Activated B cell treated with CpG ODN at 0.5 μM for 24 hours (primary cell): ENCODE data around the gene SHBG. TPM values are rescaled to one million over a fixed set of nuclear protein-coding genes. Genes with fewer than 3 reads are reported as not detected.
"Not testable (repeated sequence)": the region's sequence is repeated elsewhere in the genome, so short reads cannot be mapped to it uniquely, and the experiment has no call there.

Experiments used
- ATAC-seq: fragments of 200-7000 bp; cut with Tn5 transposase; one replicate; pipeline ENCODE4 v1.10.0; 2021; ENCODE audit warnings: low read depth, mild to moderate bottlenecking, moderate library complexity
- CTCF ChIA-PET: fragments of 350-600 bp; sonication (Branson Sonifier 250); formaldehyde crosslinking; loops from one replicate; lab custom pipeline; 2021; ENCODE audit warnings: antibody characterized with exemption; lab: Charles Lee
- POLR2A ChIA-PET: fragments of 350-600 bp; sonication (Branson Sonifier 250); formaldehyde crosslinking; loops from one replicate; lab custom pipeline; 2021; ENCODE audit warnings: antibody characterized with exemption; lab: Charles Lee
- DNase-seq: peaks from one replicate; pipeline ENCODE4 v3.0.0; 2022
- H3K27ac Mint-ChIP-seq: one replicate; pipeline ENCODE4 v1.8.0; 2020; ENCODE audit warnings: mixed read lengths
- H3K27me3 Mint-ChIP-seq: one replicate; pipeline ENCODE4 v1.8.0; 2021; ENCODE audit warnings: mixed read lengths
- H3K36me3 Mint-ChIP-seq: one replicate; pipeline ENCODE4 v1.8.0; 2021; ENCODE audit warnings: low read depth, mixed read lengths
- H3K4me1 Mint-ChIP-seq: one replicate; pipeline ENCODE4 v1.8.0; 2021; ENCODE audit warnings: mixed read lengths
- H3K4me3 Mint-ChIP-seq: one replicate; pipeline ENCODE4 v1.8.0; 2020; ENCODE audit warnings: mild to moderate bottlenecking, mixed read lengths
- H3K9me3 Mint-ChIP-seq: one replicate; pipeline ENCODE4 v1.8.0; 2020; ENCODE audit warnings: mixed read lengths
- CTCF ChIP-seq: fragments of 200-600 bp; IDR thresholded peaks from one replicate; pipeline ENCODE4 v1.8.0; 2022; ENCODE audit warnings: antibody characterized with exemption, mild to moderate bottlenecking
- intact Hi-C: fragments of 100-400 bp; cut with micrococcal nuclease; formaldehyde crosslinking; loops from one replicate; pipeline ENCODE4 v1.15.1; 2024
- total RNA-seq: library from RNA; stranded (reverse); gene quantifications from 2 replicates; pipeline ENCODE4 v1.2.3, GENCODE V29; 2022

SHBG gene
- total RNA-seq, 1 donor from 2014 or later, result not detected

- ChIA-PET CTCF (no interaction called here), POLR2A (no interaction called here)
- no peaks in the 10 kb centered on the region for H3K9me3 Mint-ChIP-seq
- no peak for TF ChIP-seq CTCF
- H3K27me3 Mint-ChIP-seq, result no peaks in the 10 kb centered on the region
- intact Hi-C loops, result no loop called here
- H3K27ac Mint-ChIP-seq, result no peak overlapping the region
- no peak overlapping the region for H3K4me3 Mint-ChIP-seq
- H3K36me3 Mint-ChIP-seq, result peaks cover 73% of the 10 kb centered on the region
- no peak for DNase-seq
- H3K4me1 Mint-ChIP-seq, result peaks cover 2% of the 10 kb centered on the region
- no peak for ATAC-seq
Measured at GRCh38 chr17:7592422-7593021, 37.4 kb upstream of the SHBG start.

DNA sequence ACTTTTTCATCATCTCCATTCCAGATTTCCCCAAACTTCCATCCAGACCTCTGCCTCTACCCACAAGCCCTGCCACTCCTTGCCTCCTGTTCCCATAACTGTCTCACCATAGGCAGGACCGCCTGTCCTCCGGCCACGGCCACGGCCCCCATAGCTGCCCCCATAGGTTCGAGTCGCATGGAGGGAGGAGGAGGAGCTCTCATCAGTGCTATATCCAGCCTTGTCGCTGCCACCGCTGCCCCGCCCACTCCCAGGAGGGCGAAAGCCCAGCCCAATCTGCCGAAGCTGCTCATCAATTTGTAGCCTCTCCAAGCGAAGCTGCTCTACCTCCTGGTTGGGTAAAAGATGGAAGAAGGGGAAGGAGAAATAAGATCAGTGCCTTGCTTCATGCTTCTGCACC is 36.6 kb upstream of the SHBG start:
- Mint-ChIP-seq H3K36me3 (peaks cover 69% of the 10 kb centered on the region), H3K27ac (no peak overlapping the region), H3K4me3 (no peak overlapping the region), H3K27me3 (no peaks in the 10 kb centered on the region), H3K9me3 (no peaks in the 10 kb centered on the region), H3K4me1 (peaks cover 2% of the 10 kb centered on the region)
- ChIA-PET CTCF (no interaction called here), POLR2A (no interaction called here)
- intact Hi-C loops, result no loop called here
- DNase-seq, result no peak
- TF ChIP-seq CTCF, result no peak
- ATAC-seq, result no peak

- DNase-seq, H3K4me1 Mint-ChIP-seq, H3K4me3 Mint-ChIP-seq, H3K27me3 Mint-ChIP-seq, POLR2A ChIA-PET, H3K9me3 Mint-ChIP-seq, ATAC-seq, intact Hi-C loops, H3K27ac Mint-ChIP-seq, CTCF ChIA-PET: not testable (repeated sequence)
- H3K36me3 Mint-ChIP-seq, result peaks cover 83% of the 10 kb centered on the region
Measured at GRCh38 chr17:7597561-7597960, 32.4 kb upstream of the SHBG start.

GRCh38 chr17:7606280-7606679 is 23.7 kb upstream of the SHBG start:
- TF ChIP-seq CTCF, result no peak
- intact Hi-C loops, result no loop called here
- ATAC-seq (no peak), DNase-seq (no peak)
- H3K4me1 Mint-ChIP-seq, result peaks cover 12% of the 10 kb centered on the region
- no peaks in the 10 kb centered on the region for H3K9me3 Mint-ChIP-seq
- H3K4me3 Mint-ChIP-seq, result no peak overlapping the region
- no peak overlapping the region for H3K27ac Mint-ChIP-seq
- ChIA-PET CTCF (no interaction called here), POLR2A (no interaction called here)
- H3K36me3 Mint-ChIP-seq, result peaks cover 62% of the 10 kb centered on the region
- H3K27me3 Mint-ChIP-seq, result no peaks in the 10 kb centered on the region

DNA sequence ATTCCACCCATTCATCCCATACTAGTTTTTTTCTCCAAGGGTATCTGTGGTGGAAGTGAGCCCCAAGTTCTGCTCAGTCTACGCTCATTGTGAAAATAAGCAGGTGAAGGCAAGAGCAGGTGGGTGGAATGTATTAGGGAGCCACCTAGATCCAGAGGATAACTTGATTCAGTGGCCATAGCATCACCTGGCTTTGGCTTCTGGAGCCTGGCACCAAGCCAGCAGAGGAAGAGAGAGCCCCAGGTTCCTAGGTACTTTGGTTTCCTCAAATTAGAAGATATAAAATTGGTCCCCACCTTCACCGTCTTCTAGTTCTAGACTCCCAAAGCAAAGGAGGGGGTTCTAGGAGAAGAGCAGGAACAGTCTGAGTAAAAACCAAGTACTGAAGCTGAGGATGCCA is 19.3 kb upstream of the SHBG start:
- no peak for DNase-seq
- Mint-ChIP-seq H3K27me3 (no peaks in the 10 kb centered on the region), H3K4me3 (no peak overlapping the region), H3K4me1 (peaks cover 40% of the 10 kb centered on the region), H3K27ac (no peak overlapping the region), H3K36me3 (peaks cover 29% of the 10 kb centered on the region), H3K9me3 (no peaks in the 10 kb centered on the region)
- no peak for ATAC-seq
- CTCF ChIA-PET, result interaction anchor here (3.0 kb wide), 1 partner anchor 22 kb away, joined by 10 read pairs; no protein-coding TSS in a partner anchor
- POLR2A ChIA-PET, result interaction anchor here (0.6 kb wide), 1 partner anchor 20 kb away, joined by 6 read pairs; no protein-coding TSS in a partner anchor
- intact Hi-C loops, result no loop called here
- TF ChIP-seq CTCF, result no peak
